NCI-H1417 (cell line): ENCODE results near the gene ATG2B.
"Not testable (repeated sequence)": the region's sequence is repeated elsewhere in the genome, so short reads cannot be mapped to it uniquely, and the experiment has no call there.

Experiments used
- DNase-seq, 3 experiments: peaks; one replicate each; lab custom pipeline; 2025; lab: John Stamatoyannopoulos, UW

ATG2B gene

DNA sequence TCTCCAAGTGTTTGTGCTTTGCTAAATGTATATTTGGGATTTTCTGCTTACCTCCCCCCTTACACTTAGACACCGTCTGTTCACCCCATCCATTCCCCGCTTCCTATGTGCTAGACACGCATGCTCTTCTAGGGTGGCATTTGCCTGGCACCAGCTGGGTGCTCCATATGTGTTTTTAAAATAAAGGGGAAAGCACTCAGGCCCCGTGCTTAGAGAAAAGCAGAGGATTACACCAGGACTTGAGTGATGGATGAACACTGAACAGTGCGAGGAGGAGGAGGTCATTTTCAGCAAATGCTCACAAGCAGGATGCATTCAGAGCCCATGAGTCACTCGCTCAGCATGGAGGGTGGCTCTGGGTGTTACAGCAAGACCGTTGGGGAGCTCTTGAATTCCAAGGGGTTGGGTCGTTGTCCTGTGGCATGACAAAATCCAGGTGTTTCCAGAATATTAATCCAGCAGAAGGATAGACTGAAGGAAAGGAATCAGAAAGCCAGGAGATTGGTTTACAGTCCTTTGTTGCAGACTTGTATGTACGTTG is 110.1 kb downstream of the ATG2B start:
- DNase-seq: peak in 1 of 3 experiments; percentile 45

DNA sequence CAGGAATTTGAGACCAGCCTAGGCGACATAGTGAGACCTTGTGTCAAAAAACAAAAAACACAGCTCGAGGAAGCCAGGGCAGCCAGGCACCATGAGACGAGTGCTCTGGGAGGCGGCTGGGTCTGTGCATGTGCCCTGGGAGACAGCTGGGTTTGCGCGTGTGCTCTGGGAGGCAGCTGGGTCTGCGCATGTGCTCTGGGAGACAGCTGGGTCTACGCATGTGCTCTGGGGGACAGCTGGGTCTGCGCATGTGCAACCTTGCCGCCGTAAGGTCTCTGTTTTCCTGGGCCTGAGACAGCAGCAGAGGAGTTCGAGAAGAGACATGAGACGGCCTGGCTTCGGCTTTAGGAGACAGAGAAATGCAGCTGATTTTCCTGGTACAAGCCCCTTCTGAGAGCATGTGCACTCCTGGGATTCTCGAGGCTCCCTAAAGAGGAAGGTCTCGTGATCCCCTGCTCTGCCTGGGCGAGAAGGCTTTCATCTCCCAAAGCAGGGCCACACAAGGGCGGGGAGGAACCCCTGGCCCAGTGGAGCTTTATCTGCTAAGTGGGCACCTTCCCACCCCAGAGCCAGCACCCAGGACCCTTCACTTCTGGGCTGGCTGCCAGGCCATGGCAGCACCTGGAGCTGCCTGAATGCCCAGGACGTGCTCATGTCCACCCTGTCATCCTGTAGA is 110.7 kb downstream of the ATG2B start:
- DNase-seq: no peak

GRCh38 chr14:96251656-96252155 is 111.4 kb downstream of the ATG2B start:
- peak in 1 of 3 experiments; percentile 26 for DNase-seq

- DNase-seq: peak in 1 of 3 experiments; percentile 27
Observed at GRCh38 chr14:96250485-96250884, 112.7 kb downstream of the ATG2B start.

DNA sequence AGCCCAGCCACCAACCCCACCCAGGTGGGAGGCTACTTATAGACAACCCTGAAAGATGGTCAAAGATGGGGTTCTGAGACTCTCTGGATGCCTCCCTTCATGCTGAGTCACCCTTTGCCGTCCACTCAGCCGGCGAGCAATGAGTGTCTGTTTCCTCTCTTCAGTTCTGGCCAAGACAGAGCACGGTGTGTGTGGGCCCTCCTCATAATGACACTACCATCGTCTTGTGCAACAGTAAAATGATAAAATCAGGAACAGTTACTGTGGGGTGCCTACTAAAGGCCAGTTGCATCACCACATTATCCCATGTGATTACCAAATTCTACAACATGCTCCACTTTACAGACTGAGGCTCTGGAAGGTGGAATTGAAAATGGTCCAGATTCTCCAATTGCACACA is 114.1 kb downstream of the ATG2B start:
- DNase-seq: no peak

GRCh38 chr14:96247031-96247430 is 116.1 kb downstream of the ATG2B start:
- DNase-seq: no peak

- no peak for DNase-seq
Observed at GRCh38 chr14:96246539-96246847, 116.6 kb downstream of the ATG2B start.

GRCh38 chr14:96245710-96246538 is 117.2 kb downstream of the ATG2B start:
- no peak for DNase-seq

DNA sequence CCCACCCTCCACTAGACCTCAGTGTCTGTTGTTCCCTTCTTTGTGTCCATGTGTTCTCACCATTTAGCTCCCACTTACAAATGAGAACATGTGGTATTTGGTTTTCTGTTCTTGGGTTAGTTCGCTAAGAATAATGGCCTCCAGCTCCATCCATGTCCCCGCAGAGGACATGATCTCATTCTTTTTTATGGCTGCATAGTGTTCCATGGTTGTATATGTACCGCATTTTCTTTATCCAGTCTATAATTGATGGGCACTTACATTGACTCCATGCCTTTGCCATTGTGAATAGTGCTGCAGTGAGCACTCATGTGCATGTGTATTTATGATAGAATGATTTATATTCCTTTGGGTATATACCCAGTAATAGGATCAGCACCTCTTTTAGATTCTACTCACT is 118.1 kb downstream of the ATG2B start:
- DNase-seq: not testable (repeated sequence)

DNA sequence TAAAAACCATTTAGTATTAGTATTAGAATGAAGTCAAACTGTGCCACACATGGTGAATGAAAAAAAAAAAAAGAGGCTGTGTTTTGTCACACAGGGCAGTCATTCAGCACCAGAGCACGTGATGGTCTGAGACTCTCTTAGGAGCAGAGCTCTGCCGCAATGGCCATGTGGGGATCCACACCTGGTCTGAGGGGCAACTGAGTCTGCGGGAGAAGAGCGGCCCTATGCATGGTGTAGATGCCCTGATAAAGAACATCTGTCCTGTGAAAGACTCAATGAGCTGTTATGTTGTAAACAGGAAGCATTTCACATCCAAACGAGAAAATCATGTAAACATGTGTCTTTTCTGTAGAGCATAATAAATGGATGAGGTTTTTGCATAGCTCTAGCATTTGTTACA is 119.4 kb downstream of the ATG2B start:
- DNase-seq: no peak

DNA sequence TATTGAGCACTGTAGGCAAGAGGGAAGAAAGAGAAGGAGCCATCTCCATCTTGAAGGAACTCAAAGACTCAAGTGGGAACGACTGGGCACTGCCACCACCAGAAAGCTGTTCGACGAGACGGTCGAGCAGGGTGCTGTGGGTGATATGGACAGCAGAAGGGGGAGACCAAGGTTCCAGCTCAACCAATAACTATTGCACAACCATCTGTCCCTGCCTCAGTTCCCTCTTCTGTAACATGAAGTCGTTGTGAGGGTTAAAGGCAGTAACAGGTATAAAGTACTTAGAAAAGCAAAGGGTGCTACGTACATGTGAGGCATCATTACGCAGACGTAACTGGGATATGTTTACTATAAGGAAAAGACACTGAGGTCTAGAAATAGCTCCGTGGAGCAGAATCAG is 121.0 kb downstream of the ATG2B start:
- no peak for DNase-seq

GRCh38 chr14:96240641-96241040 is 122.5 kb downstream of the ATG2B start:
- DNase-seq: no peak

- no peak for DNase-seq
Observed at GRCh38 chr14:96239711-96240141, 123.4 kb downstream of the ATG2B start.

- DNase-seq: no peak
Observed at GRCh38 chr14:96238676-96239265, 124.4 kb downstream of the ATG2B start.

GRCh38 chr14:96237641-96238040 is 125.5 kb downstream of the ATG2B start:
- no peak for DNase-seq

- no peak for DNase-seq
Observed at GRCh38 chr14:96235426-96235825, 127.7 kb downstream of the ATG2B start.

DNA sequence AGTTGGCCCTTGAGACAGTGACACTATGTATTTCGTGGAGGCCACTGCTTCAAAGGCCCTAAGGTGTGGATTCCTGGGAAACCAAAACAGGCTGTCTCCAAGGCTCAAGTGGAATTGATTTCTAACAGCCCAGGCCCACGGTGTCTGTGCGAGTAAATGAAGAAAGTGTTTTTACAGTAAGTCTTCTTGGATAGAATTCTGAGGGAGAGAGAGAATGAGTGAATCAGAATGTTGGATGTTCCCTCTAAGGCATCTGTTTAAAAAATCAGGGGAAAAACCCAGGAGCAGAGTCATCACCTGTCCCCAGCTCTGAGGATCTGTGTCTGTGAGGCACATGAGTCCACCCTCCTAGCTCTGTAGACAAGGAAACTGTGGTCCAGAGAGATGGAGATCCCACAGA is 129.5 kb downstream of the ATG2B start:
- no peak for DNase-seq

DNA sequence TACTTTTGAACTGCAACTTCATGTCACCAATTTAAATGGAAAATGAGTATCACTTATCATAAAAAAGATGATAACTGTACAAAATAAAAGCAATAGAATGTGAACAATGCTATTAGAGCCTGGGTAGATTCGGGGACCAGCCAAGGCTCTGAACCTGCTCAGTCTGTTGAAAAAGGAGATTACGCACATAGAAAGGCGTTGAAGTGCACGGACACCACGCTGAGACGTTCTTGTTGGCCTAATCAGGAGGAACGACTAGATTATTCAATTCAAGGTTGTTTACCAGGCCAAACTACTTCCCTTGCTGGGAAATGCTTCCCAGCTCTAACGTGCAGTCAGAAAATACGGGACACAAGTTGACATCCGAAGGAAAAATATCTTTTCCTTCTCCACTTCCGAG is 130.6 kb downstream of the ATG2B start:
- no peak for DNase-seq

GRCh38 chr14:96231526-96232130 is 131.5 kb downstream of the ATG2B start:
- DNase-seq: no peak

GRCh38 chr14:96231056-96231455 is 132.1 kb downstream of the ATG2B start:
- no peak for DNase-seq

DNA sequence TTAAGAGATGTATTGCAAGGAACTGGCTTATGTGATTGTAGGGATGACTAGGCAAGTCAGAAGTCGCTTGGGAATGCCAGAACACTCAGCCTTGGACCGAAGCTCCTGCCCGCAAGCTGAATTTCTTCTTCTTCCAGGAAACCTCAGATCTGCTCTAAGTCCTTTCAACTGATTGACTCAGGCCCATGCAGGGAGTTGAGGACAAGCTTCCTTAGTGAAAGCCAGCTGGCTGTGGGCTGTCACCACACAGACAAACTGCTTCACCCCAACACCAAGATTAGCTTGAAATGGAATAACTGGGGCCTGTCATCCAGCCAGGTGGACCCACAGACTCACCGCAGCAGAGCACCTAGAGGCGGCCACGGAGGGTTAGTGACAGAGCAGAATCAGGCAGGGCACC is 133.8 kb downstream of the ATG2B start:
- no peak for DNase-seq
